OCI-LY1 (cell line): ENCODE results near the gene CST3.
"Not testable (repeated sequence)": the region's sequence is repeated elsewhere in the genome, so short reads cannot be mapped to it uniquely, and the experiment has no call there.

Source experiments
- H2AFZ ChIP-seq: fragments of 200-600 bp; sonication (generic), shearing (Covaris generic); 2 replicates; pipeline ENCODE4 v1.6.0; 2014; ENCODE audit warnings: antibody characterized with exemption, mild to moderate bottlenecking, low read length
- H3F3A ChIP-seq: fragments of 200-600 bp; sonication (generic), shearing (Covaris generic); 2 replicates; pipeline ENCODE4 v1.6.0; 2014; ENCODE audit warnings: mild to moderate bottlenecking, antibody characterized with exemption, low read length, moderate library complexity; ENCODE audit not compliant: insufficient read depth
- H3K27ac ChIP-seq: fragments of 200-600 bp; sonication (generic); 2 replicates; pipeline ENCODE4 v1.5.1; 2014; ENCODE audit warnings: low read length, mixed run types, mild to moderate bottlenecking, low read depth; ENCODE audit not compliant: poor library complexity, severe bottlenecking
- H3K27me3 ChIP-seq: fragments of 200-600 bp; sonication (generic); 2 replicates; pipeline ENCODE4 v1.6.0; 2014; ENCODE audit warnings: antibody characterized with exemption, mild to moderate bottlenecking, low read length, moderate library complexity; ENCODE audit not compliant: insufficient read depth
- H3K36me3 ChIP-seq: fragments of 200-600 bp; sonication (generic); 2 replicates; pipeline ENCODE4 v1.6.1; 2014; ENCODE audit warnings: mild to moderate bottlenecking, antibody characterized with exemption, low read length, moderate library complexity, mixed read lengths; ENCODE audit not compliant: insufficient read depth
- H3K4me1 ChIP-seq: fragments of 200-600 bp; sonication (generic); 2 replicates; pipeline ENCODE4 v1.5.1; 2014; ENCODE audit warnings: mild to moderate bottlenecking, low read length, moderate library complexity; ENCODE audit not compliant: insufficient read depth, severe bottlenecking
- H3K4me2 ChIP-seq: fragments of 200-600 bp; sonication (generic), shearing (Covaris generic); 2 replicates; pipeline ENCODE4 v1.6.1; 2014; ENCODE audit warnings: low read length
- H3K4me3 ChIP-seq: fragments of 200-600 bp; sonication (generic); 2 replicates; pipeline ENCODE4 v1.5.1; 2014; ENCODE audit warnings: low read length, low read depth, mild to moderate bottlenecking, mixed read lengths; ENCODE audit not compliant: poor library complexity, severe bottlenecking
- H3K79me2 ChIP-seq: fragments of 200-600 bp; shearing (Covaris generic); 2 replicates; pipeline ENCODE4 v1.6.1; 2016; ENCODE audit warnings: mixed run types, low read length, mixed read lengths; ENCODE audit not compliant: insufficient read depth
- H3K9ac ChIP-seq: fragments of 200-600 bp; sonication (generic), shearing (Covaris generic); 2 replicates; pipeline ENCODE4 v1.6.1; 2014; ENCODE audit warnings: mild to moderate bottlenecking, low read length, mixed read lengths
- H3K9me2 ChIP-seq: fragments of 200-600 bp; sonication (generic), shearing (Covaris generic); 2 replicates; pipeline ENCODE4 v1.6.1; 2014; ENCODE audit warnings: low read depth, mild to moderate bottlenecking, low read length, mixed read lengths
- H3K9me3 ChIP-seq: fragments of 200-600 bp; shearing (Covaris generic); 2 replicates; pipeline ENCODE4 v1.6.1; 2014; ENCODE audit warnings: low read length, mixed read lengths
- H4K20me1 ChIP-seq: fragments of 200-600 bp; sonication (generic), shearing (Covaris generic); 2 replicates; pipeline ENCODE4 v1.6.0; 2016; ENCODE audit warnings: mild to moderate bottlenecking, low read length; ENCODE audit not compliant: insufficient read depth
- CTCF ChIP-seq: fragments of 200-600 bp; sonication (generic), shearing (Covaris generic); IDR thresholded peaks from 2 replicates; pipeline ENCODE4 v1.5.1; 2017; ENCODE audit warnings: mild to moderate bottlenecking, antibody characterized with exemption, low read length, moderate library complexity, mixed read lengths
- EZH2 ChIP-seq: fragments of 200-600 bp; sonication (generic), shearing (Covaris generic); IDR thresholded peaks from 2 replicates; pipeline ENCODE4 v1.8.0; 2017; ENCODE audit warnings: borderline replicate concordance, mixed run types, mild to moderate bottlenecking, antibody characterized with exemption, low read length, moderate library complexity, mixed read lengths

CST3 gene

GRCh38 chr20:23664954-23665353 lies 27.2 kb upstream of the CST3 start:
- Histone ChIP-seq H3F3A (no peaks in the 10 kb centered on the region), H3K9me3 (no peaks in the 10 kb centered on the region), H2AFZ (no peak overlapping the region), H3K9me2 (no peaks in the 10 kb centered on the region), H3K9ac (no peak overlapping the region), H3K27ac (no peak overlapping the region), H3K36me3 (no peaks in the 10 kb centered on the region), H3K79me2 (no peaks in the 10 kb centered on the region), H3K27me3 (no peaks in the 10 kb centered on the region), H3K4me3 (no peak overlapping the region), H4K20me1 (no peaks in the 10 kb centered on the region), H3K4me2 (no peak overlapping the region), H3K4me1 (no peaks in the 10 kb centered on the region)
- no peak for TF ChIP-seq CTCF

- H2AFZ ChIP-seq, H3K4me1 ChIP-seq, H3K36me3 ChIP-seq, H3K27me3 ChIP-seq, H3K27ac ChIP-seq, H3K9ac ChIP-seq, H3K4me2 ChIP-seq, H3K9me3 ChIP-seq, H4K20me1 ChIP-seq, H3K4me3 ChIP-seq, H3F3A ChIP-seq, H3K9me2 ChIP-seq, H3K79me2 ChIP-seq: not testable (repeated sequence)
Measured at GRCh38 chr20:23664046-23664445, 26.3 kb upstream of the CST3 start.

- H3K9me3 ChIP-seq: no peaks in the 10 kb centered on the region
- H3K4me3 ChIP-seq: no peak overlapping the region
- H2AFZ ChIP-seq: no peak overlapping the region
- H3K36me3 ChIP-seq: no peaks in the 10 kb centered on the region
- no peaks in the 10 kb centered on the region for H3K9me2 ChIP-seq
- H3K4me1 ChIP-seq: no peaks in the 10 kb centered on the region
- H4K20me1 ChIP-seq: no peaks in the 10 kb centered on the region
- H3F3A ChIP-seq: no peaks in the 10 kb centered on the region
- no peaks in the 10 kb centered on the region for H3K27me3 ChIP-seq
- no peaks in the 10 kb centered on the region for H3K79me2 ChIP-seq
- TF ChIP-seq EZH2 (no peak), CTCF (no peak)
- H3K27ac ChIP-seq: no peak overlapping the region
- no peak overlapping the region for H3K9ac ChIP-seq
- H3K4me2 ChIP-seq: no peak overlapping the region
Measured at GRCh38 chr20:23663180-23663579, 25.4 kb upstream of the CST3 start.

GRCh38 chr20:23662276-23662870 lies 24.6 kb upstream of the CST3 start:
- no peak overlapping the region for H3K27ac ChIP-seq
- H4K20me1 ChIP-seq: no peaks in the 10 kb centered on the region
- TF ChIP-seq CTCF (no peak), EZH2 (no peak)
- H3K9me3 ChIP-seq: no peaks in the 10 kb centered on the region
- no peak overlapping the region for H3K4me3 ChIP-seq
- no peaks in the 10 kb centered on the region for H3K9me2 ChIP-seq
- no peaks in the 10 kb centered on the region for H3F3A ChIP-seq
- H3K27me3 ChIP-seq: no peaks in the 10 kb centered on the region
- H3K9ac ChIP-seq: no peak overlapping the region
- no peaks in the 10 kb centered on the region for H3K4me1 ChIP-seq
- no peaks in the 10 kb centered on the region for H3K79me2 ChIP-seq
- H3K36me3 ChIP-seq: no peaks in the 10 kb centered on the region
- no peak overlapping the region for H3K4me2 ChIP-seq
- H2AFZ ChIP-seq: no peak overlapping the region
